Measurements from ENCODE around the gene MKKS.
"Not testable (repeated sequence)": the region's sequence is repeated elsewhere in the genome, so short reads cannot be mapped to it uniquely, and the experiment has no call there.

MKKS gene

DNA sequence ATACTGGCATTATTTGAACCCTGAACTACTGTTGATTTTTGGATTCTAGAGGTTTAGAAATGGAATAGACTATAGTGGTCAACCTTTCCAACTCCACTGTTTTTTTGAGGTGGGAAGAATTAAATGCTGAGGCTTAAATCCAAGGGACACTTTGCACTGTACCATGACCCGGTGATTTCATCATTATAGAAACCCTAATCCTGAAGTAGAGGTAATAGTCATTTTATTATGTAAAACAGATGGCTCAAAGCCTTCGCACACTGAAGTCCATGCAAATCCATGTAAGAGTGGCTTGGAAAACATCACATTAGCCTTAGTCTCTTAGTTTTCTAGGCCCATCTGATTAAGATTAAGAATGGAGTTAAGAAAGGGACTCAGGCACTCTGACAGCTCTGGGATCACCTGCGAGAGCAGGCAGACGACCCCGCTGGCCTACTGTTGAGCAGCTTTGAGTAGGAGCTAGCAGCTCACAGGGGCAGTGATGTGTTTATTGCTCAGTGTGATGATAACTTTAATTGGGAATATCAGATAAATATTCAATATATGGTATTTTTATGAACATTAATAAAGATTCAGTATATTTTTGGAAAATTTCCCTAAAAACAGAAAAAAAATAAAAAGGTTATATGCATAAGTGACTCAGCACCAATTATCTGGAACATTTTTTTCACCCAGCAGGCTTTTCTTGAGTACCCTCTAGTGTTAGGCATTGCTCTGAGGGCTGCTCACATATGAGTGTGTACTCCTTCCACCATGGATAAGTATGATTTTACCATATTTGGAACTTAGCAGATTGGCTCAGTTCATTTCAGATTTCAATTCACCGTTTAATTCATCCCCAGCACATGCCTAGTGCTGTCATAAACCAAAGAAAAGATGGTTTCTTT lies 14.5 kb upstream of the MKKS start:
- DNase-seq (ENCODE audit: low spot score), result no peak

GRCh38 chr20:10447028-10447427 lies 13.0 kb upstream of the MKKS start:
- DNase-seq (ENCODE audit: low spot score), result peak; percentile 78

DNA sequence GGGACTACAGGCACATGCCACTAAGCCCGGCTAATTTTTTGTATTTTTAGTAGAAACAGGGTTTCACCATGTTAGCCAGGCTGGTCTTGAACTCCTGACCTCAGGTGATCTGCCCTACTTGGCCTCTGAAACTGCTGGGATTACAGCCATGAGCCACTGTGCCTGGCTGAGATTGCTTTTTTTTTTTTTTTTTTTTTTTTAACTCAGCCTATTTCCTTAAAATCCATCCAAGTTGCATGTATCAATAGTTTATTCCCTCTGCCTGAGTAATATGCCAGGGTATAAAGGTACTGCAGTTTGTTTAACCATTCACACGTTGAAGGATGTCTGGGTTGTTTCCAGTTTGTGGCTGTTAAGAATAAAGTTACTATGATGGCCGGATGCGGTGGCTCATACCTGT lies 11.7 kb upstream of the MKKS start:
- DNase-seq (ENCODE audit: low spot score), result no peak

DNA sequence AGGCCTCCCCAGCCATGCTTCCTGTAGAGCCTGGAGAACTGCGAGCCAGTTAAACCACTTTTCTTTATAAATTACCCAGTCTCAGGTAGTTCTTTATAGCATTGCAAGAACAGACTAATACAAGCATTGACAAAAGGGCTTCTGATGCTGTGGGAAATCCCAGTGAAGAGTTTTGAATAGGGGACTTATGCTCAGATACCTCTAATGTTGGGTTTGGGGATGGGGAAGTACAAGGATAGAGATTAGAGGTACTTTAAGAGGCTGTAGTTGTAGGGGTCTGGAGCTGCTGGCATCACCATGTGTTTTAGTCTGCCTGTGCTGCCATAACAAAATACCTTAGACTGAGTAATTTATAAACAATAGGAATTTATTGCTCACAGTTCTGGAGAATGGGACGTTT lies 9.9 kb upstream of the MKKS start:
- DNase-seq (ENCODE audit: low spot score), result no peak

DNA sequence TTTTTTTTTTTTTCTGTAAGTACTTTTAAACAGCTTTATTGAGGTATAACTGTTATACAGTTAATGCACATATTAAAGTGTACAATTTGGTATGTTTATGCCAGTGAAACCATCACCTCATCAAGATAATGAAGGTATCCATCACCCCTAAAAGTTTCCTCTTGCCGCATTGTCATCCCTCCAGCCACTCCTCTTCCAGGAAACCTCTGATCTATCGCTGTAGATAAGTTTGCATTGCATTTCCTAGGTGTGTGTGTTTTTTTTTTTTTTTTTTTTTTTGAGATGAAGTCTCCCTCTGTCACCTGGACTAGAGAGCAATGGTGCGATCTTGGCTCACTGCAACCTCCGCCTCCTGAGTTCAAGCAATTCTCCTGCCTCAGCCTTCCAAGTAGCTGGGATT lies 4.2 kb upstream of the MKKS start:
- DNase-seq (ENCODE audit: low spot score), result no peak

- DNase-seq (ENCODE audit: low spot score), result no peak
Observed at GRCh38 chr20:10436053-10436699, 2.2 kb upstream of the MKKS start.

DNA sequence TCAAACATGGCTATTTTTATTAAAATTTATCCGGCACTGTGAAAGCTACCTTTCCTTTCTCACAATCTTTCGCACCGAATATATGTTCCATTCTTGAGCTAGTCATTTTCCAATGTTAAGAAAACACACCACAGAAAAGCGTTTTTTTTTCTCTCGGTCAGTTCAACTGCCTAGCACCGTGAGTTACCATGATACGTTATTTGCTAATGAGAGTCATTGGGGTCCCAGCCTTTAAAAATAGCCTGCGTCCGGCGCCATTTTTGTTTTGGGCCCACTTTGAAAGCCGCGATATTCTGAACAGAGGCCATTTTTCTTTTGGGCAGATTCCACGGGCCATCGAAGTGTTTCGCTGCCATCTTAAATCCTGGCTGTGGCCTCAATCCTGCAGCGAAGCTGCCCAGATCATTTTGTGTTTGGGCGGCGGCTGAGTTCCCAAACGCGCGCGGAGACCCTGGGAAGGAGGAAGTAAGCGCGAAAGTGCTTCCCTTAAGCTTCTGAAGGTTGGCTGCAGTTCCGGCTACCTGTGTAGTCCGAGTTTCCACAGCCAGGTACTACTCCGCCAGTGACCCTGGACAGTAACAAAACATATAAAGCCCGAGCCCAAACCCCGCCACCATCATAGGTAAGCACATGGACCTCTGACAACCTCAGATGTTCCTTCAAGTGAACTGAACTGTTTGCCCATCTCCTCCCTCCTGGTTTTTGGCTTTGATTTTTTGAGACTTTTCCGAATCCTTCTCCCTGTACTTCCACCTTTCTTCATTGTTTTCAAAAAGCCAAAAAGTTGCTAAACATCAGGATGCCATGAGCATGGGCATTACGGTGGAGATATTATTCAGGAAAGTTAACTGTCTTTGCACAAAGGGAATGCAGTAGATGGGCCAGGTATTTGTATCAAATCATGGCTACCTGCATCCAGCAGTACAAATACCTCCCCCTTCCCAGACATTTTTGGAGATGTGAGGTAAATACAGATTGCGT lies 1.1 kb upstream of the MKKS start, which contains the start of gene SLX4IP:
Gene SLX4IP, plus strand, starts transcription at position 474 of the 981 bp plus-strand sequence. CDS start 22,900 bp downstream, outside the sequence.
- peak; percentile 95 for DNase-seq (ENCODE audit: low spot score)

- DNase-seq (ENCODE audit: low spot score), result peak; percentile 93
Observed at GRCh38 chr20:10434467-10434831, 427 bp upstream of the MKKS start.

- DNase-seq (ENCODE audit: low spot score), result no peak
Observed at GRCh38 chr20:10433014-10433622, 904 bp downstream of the MKKS start.

DNA sequence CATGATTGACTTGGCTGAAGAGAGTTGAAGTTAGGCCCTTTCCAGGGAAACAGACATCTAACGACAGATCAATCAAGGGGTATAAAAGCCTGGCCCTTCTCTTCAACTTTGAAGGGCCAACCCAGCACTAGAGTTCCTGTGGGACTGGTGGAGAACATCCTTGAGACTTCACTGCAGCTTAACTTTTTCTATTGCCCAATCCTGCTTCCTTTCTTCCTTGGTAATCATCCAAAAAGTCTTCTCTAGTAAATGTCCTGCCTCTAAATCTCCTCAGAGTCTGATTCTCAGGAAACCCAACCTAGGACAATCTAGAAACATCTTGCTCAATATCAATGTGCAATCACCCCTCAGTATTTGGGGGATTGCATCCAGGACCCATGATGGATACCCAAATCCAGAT lies 1.9 kb downstream of the MKKS start:
- no peak for DNase-seq (ENCODE audit: low spot score)

DNA sequence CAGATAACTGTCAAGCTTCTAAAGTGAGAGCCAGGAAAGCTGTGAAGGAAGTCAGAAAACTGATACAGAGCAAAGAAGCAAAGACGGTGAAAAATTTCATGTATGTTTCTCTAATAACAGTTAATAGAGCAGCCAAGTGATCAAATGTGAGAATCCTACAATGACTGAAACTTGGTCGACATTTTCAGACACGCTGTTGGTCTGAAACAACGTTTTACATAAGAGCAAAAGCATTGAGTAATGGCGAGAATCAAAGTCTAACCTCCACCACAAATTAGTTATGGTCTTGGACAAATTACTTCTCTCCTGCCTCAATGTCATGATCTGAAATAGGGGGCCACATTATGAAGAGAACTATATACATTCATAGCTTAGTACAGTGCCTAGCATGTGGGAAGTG lies 3.3 kb downstream of the MKKS start:
- no peak for DNase-seq (ENCODE audit: low spot score)

- DNase-seq (ENCODE audit: low spot score), result no peak
Observed at GRCh38 chr20:10430000-10430466, 4.0 kb downstream of the MKKS start.

- DNase-seq (ENCODE audit: low spot score), result no peak
Observed at GRCh38 chr20:10429443-10429981, 4.5 kb downstream of the MKKS start.

- no peak for DNase-seq (ENCODE audit: low spot score)
Observed at GRCh38 chr20:10428008-10428407, 6.0 kb downstream of the MKKS start.

- peak; percentile 60 for DNase-seq (ENCODE audit: low spot score)
Observed at GRCh38 chr20:10427060-10427692, 6.8 kb downstream of the MKKS start.

GRCh38 chr20:10423735-10424134 lies 10.3 kb downstream of the MKKS start:
- DNase-seq (ENCODE audit: low spot score), result no peak

GRCh38 chr20:10419550-10420133 lies 14.4 kb downstream of the MKKS start:
- no peak for DNase-seq (ENCODE audit: low spot score)

DNA sequence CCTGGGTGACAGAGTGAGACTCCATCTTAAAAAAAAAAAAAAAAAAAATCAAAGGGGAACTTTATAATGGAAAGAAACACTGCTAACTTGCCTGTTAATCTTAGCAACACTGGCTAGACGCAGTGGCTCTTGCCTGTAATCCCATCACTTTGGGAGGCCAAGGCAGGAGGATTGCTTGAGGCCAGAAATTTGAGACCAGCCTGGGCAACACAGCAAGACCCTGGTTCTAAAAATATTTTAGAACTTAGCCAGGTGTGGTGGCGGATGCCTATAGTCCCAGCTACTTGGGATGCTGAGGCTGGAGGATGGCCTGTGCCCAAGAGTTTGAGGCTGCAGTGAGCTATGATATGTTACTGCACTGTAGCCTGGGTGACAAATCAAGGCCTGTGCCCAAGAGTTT lies 16.8 kb downstream of the MKKS start:
- not testable (repeated sequence) for DNase-seq (ENCODE audit: low spot score)

GRCh38 chr20:10415013-10415650 lies 18.9 kb downstream of the MKKS start:
- no peak for DNase-seq (ENCODE audit: low spot score)

All from NAMALWA (cell line).